Choroid plexus epithelial cell (primary cell): ENCODE data around the gene IL23R.

Experiments used
- DNase-seq: peaks from one replicate; pipeline ENCODE4 v3.0.0-alpha.2; 2010; ENCODE audit warnings: low read depth
- H3K4me3 ChIP-seq: 2 replicates; pipeline ENCODE4 v1.5.1; 2011; ENCODE audit warnings: low read depth, mild to moderate bottlenecking, control low read depth, low read length, moderate library complexity
- CTCF ChIP-seq: conservative IDR thresholded peaks from 2 replicates; pipeline ENCODE4 v1.5.1; 2011; ENCODE audit warnings: low read depth, mild to moderate bottlenecking, control low read depth, inconsistent platforms, low read length, moderate library complexity

The IL23R gene

GRCh38 chr1:67126974-67127373 lies 39.3 kb upstream of the IL23R start:
- no peak for TF ChIP-seq CTCF
- no peak for DNase-seq
- no peak overlapping the region for H3K4me3 ChIP-seq

- no peak for TF ChIP-seq CTCF
- no peak for DNase-seq
- no peak overlapping the region for H3K4me3 ChIP-seq
These were observed 35.6 kb upstream of the IL23R start for GRCh38 chr1:67130673-67131072.

GRCh38 chr1:67133177-67133576 lies 33.1 kb upstream of the IL23R start:
- no peak for TF ChIP-seq CTCF
- H3K4me3 ChIP-seq: no peak overlapping the region

GRCh38 chr1:67134695-67135094 lies 31.6 kb upstream of the IL23R start, which contains the start of gene C1orf141:
TSS of gene C1orf141 (minus strand) at chr1:67134970. CDS start at chr1:67127240, 7,730 bp downstream.
- peak; percentile 50 for DNase-seq
- H3K4me3 ChIP-seq: peak within 1 kb of the TSS; percentile 55
- no peak for TF ChIP-seq CTCF

More at GRCh38 chr1:67133177-67133576, 33.1 kb upstream of the IL23R start:
- DNase-seq: no peak

- H3K4me3 ChIP-seq: no peak overlapping the region
- no peak for TF ChIP-seq CTCF
- peak; percentile 93 for DNase-seq
These were observed 30.9 kb upstream of the IL23R start for GRCh38 chr1:67135354-67135753.

- no peak overlapping the region for H3K4me3 ChIP-seq
- TF ChIP-seq CTCF: no peak
- no peak for DNase-seq
These were observed 28.9 kb upstream of the IL23R start for GRCh38 chr1:67137307-67137753.

GRCh38 chr1:67138813-67139499 lies 27.3 kb upstream of the IL23R start:
- TF ChIP-seq CTCF: no peak
- no peak overlapping the region for H3K4me3 ChIP-seq
- no peak for DNase-seq
